ENCODE results near the gene ARHGAP10.
"Not testable (repeated sequence)": the region's sequence is repeated elsewhere in the genome, so short reads cannot be mapped to it uniquely, and the experiment has no call there.

The ARHGAP10 gene

GRCh38 chr4:147909225-147909624 is 177.3 kb downstream of the ARHGAP10 start:
- DNase-seq (ENCODE audit: low read depth in 2 of 2), result no peak

- no peak for DNase-seq (ENCODE audit: low read depth in 2 of 2)
These were observed 178.4 kb downstream of the ARHGAP10 start for GRCh38 chr4:147910315-147910714.

- DNase-seq (ENCODE audit: low read depth in 2 of 2), result not testable (repeated sequence)
These were observed 180.2 kb downstream of the ARHGAP10 start for GRCh38 chr4:147912106-147912505.

GRCh38 chr4:147913137-147913536 is 181.2 kb downstream of the ARHGAP10 start:
- DNase-seq (ENCODE audit: low read depth in 2 of 2), result no peak

GRCh38 chr4:147916351-147916750 is 184.5 kb downstream of the ARHGAP10 start:
- no peak for DNase-seq (ENCODE audit: low read depth in 2 of 2)

- no peak for DNase-seq (ENCODE audit: low read depth in 2 of 2)
These were observed 191.5 kb downstream of the ARHGAP10 start for GRCh38 chr4:147923381-147923780.

GRCh38 chr4:147923854-147924253 is 192.0 kb downstream of the ARHGAP10 start:
- no peak for DNase-seq (ENCODE audit: low read depth in 2 of 2)

GRCh38 chr4:147924604-147925412 is 192.9 kb downstream of the ARHGAP10 start:
- no peak for DNase-seq (ENCODE audit: low read depth in 2 of 2)

- DNase-seq (ENCODE audit: low read depth in 2 of 2), result no peak
These were observed 195.7 kb downstream of the ARHGAP10 start for GRCh38 chr4:147927377-147928137.

- DNase-seq (ENCODE audit: low read depth in 2 of 2), result no peak
These were observed 196.5 kb downstream of the ARHGAP10 start for GRCh38 chr4:147928400-147928799.

GRCh38 chr4:147929746-147930145 is 197.9 kb downstream of the ARHGAP10 start:
- DNase-seq (ENCODE audit: low read depth in 2 of 2), result no peak

GRCh38 chr4:147933316-147933715 is 201.4 kb downstream of the ARHGAP10 start:
- no peak for DNase-seq (ENCODE audit: low read depth in 2 of 2)

- no peak for DNase-seq (ENCODE audit: low read depth in 2 of 2)
These were observed 201.9 kb downstream of the ARHGAP10 start for GRCh38 chr4:147933779-147934178.

GRCh38 chr4:147938496-147938895 is 206.6 kb downstream of the ARHGAP10 start:
- no peak for DNase-seq (ENCODE audit: low read depth in 2 of 2)

GRCh38 chr4:147940171-147940570 is 208.3 kb downstream of the ARHGAP10 start:
- DNase-seq (ENCODE audit: low read depth in 2 of 2), result no peak

GRCh38 chr4:147941373-147941772 is 209.5 kb downstream of the ARHGAP10 start:
- DNase-seq (ENCODE audit: low read depth in 2 of 2), result no peak

GRCh38 chr4:147942729-147943128 is 210.8 kb downstream of the ARHGAP10 start:
- no peak for DNase-seq (ENCODE audit: low read depth in 2 of 2)

GRCh38 chr4:147943159-147943638 is 211.3 kb downstream of the ARHGAP10 start:
- DNase-seq (ENCODE audit: low read depth in 2 of 2), result no peak

- no peak for DNase-seq (ENCODE audit: low read depth in 2 of 2)
These were observed 212.4 kb downstream of the ARHGAP10 start for GRCh38 chr4:147944249-147944648.

GRCh38 chr4:147944670-147945260 is 212.9 kb downstream of the ARHGAP10 start:
- no peak for DNase-seq (ENCODE audit: low read depth in 2 of 2)

GRCh38 chr4:147948336-147948735 is 216.4 kb downstream of the ARHGAP10 start:
- no peak for DNase-seq (ENCODE audit: low read depth in 2 of 2)

- DNase-seq (ENCODE audit: low read depth in 2 of 2), result no peak
These were observed 218.4 kb downstream of the ARHGAP10 start for GRCh38 chr4:147950261-147950660.

All from stimulated activated CD8-positive, alpha-beta memory T cell treated with anti-CD3 and anti-CD28 coated beads, Interleukin-2, amount 100 ng/mL, for 1 hour (primary cell).